GM08714 (cell line): ENCODE data around the gene SEPTIN5.

Experiments
- H3K4me3 ChIP-seq: fragments of 200-500 bp; sonication (Bioruptor generic); 2 replicates; pipeline ENCODE4 v1.5.1; 2014; ENCODE audit warnings: mild to moderate bottlenecking, low read length, inconsistent platforms
- ZNF274 ChIP-seq: IDR thresholded peaks from 2 replicates; pipeline ENCODE4 v1.6.1; 2012; ENCODE audit warnings: mild to moderate bottlenecking, low read depth, low read length

SEPTIN5 gene

GRCh38 chr22:19757985-19758895, 43.9 kb downstream of the SEPTIN5 start:
- TF ChIP-seq ZNF274 = no peak
- no peak overlapping the region for H3K4me3 ChIP-seq

DNA sequence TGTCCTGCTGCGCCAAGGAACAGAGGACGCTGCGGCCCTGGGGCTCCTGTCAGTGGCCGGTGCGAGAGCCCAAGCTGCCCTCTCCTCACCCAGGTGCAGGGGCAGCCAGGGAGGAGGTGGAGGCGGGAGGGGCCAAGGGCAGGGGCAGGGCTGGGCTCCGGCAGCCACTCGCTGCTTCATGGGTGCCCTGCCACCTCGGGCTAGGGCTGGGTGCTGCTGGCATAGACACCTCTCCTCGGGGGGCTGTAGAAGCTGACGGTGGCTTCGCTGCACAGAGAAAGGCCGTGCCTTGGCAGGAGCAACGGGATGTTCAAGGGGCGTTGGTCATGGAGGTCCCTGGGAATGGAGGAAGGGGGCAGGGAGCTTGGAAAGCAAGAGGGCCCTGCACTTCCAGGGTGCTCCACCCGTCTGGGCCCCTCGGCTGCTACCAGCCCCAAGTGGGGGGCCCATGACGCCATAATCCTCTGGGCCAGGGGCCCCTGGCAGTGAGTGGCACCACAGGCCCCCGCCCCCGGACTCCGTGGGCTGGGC, 44.7 kb downstream of the SEPTIN5 start:
- no peak overlapping the region for H3K4me3 ChIP-seq
- TF ChIP-seq ZNF274 = no peak

DNA sequence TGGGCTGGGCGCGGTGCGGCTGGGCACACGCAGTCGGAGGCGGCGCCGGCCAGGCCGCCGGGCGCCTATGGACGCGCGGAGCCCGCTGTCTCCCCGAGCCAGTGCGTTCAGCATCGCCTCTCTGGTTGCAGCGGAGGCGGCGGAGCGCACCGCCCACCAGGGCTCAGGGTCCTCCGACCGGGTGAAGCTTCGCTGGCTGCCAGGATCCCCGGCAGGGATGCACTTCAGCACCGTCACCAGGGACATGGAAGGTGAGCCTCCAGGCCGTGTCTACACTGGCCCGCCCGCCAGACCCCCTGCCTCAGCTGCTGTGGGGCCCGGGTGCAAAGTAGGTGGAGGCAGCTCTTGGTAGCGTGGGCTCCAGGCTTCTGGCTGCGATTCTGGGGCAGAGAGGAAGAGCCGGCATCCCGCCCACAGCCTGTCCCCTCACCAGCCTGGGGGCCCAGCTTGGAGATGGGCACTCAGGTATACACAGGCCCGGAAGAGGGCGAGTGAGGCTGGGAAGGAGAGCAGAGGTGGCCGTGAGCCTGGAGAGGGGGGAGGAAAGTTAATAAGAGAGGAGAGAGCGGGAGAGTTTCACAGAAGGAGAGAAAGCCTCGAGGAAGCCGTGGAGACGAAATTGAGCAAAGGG, 45.2 kb downstream of the SEPTIN5 start:
- no peak overlapping the region for H3K4me3 ChIP-seq
- no peak for TF ChIP-seq ZNF274

DNA sequence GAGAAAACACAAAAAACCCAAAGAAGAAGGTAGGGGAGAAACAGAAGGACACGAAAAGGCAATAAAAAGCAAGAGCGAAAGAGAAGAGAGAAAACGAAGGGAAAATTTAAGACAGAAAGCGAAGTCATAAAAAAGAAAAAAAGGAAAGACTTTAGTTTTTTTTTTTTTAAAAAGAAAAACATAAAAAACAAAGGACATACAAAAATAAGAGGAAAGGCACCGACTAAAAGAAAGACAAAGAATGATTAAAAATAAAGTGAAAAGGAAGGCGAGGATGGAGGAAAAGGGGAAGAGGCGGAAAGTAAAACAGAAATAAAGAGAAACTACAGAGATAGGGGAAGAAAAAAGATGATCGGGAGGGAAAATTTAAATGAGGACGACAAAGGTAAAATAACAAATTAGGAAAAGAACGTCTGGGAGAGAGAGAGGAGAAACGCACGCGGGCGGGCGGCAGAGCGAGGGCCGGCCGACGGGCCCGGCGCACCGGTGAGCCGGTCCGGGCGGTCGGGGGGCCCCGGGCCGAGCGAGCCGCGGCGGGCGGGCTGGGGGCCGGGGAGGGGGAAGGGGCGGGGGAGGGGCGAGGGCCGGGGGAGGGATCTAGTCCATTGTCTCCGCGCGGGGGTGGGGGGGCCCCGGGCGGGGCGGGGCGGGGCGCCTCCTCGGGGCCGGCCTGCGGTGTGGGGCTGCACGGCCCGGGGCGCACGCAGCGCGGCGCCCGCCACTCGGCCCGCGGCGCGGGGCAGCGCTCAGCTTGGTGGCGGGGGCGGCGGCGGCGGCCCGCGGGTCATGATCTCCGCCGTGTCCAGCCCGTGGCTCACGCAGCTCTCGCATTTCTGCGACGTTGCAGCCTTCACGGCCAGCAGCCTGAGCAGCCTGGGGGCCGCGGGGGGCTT, 46.0 kb downstream of the SEPTIN5 start, which contains the start of gene TBX1:
TSS of gene TBX1 (plus strand) at position 721 of the 893 bp plus-strand sequence. CDS start at position 787, 66 bp downstream.
- no peak for TF ChIP-seq ZNF274
- no peak within 1 kb of the TSS for H3K4me3 ChIP-seq

GRCh38 chr22:19760951-19761724, 46.8 kb downstream of the SEPTIN5 start:
- no peak for TF ChIP-seq ZNF274
- H3K4me3 ChIP-seq = no peak overlapping the region

DNA sequence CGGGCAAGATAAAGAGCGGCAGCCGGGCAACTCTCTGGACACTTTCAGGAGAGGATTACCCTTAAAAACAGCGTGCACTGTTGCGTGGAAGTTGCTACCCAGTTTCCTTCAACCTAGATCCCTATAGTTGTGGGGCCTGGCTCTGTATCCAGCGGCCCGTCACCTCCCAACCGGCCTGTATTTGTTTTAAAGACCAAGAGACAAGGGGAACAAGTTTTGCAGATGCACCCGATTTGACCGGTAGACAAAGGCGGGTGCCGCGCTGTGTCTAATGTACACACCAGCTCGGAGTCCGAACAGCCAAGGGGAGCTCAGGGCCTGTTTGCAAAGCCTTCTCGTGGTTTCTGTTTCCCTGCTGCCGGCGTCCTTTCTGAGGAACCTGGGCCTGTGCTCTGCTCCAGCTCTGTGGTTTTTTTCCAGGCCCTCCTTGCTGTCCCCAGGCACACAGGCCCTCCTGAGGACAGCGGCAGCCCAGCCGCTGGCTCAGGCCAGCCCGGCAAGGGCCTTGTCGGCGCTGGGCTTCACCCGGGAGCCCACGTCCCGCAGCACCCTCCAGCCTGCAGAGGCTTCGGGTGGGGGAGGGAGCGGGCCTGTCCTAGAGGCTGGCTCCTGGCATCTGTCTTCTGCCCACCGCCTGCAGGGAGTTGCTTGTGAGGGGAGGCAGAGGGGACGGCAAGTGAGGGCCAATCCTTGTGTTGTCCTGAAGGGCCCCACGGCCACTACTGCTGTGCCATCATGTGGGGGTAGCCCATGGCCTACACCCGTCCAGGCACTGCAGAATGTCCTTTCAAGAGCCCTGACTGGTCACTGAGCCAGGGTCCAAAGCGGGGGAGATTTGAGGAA, 47.6 kb downstream of the SEPTIN5 start:
- no peak for TF ChIP-seq ZNF274
- no peak overlapping the region for H3K4me3 ChIP-seq

- no peak for TF ChIP-seq ZNF274
- no peak overlapping the region for H3K4me3 ChIP-seq
Measured at GRCh38 chr22:19762568-19763457, 48.5 kb downstream of the SEPTIN5 start.

DNA sequence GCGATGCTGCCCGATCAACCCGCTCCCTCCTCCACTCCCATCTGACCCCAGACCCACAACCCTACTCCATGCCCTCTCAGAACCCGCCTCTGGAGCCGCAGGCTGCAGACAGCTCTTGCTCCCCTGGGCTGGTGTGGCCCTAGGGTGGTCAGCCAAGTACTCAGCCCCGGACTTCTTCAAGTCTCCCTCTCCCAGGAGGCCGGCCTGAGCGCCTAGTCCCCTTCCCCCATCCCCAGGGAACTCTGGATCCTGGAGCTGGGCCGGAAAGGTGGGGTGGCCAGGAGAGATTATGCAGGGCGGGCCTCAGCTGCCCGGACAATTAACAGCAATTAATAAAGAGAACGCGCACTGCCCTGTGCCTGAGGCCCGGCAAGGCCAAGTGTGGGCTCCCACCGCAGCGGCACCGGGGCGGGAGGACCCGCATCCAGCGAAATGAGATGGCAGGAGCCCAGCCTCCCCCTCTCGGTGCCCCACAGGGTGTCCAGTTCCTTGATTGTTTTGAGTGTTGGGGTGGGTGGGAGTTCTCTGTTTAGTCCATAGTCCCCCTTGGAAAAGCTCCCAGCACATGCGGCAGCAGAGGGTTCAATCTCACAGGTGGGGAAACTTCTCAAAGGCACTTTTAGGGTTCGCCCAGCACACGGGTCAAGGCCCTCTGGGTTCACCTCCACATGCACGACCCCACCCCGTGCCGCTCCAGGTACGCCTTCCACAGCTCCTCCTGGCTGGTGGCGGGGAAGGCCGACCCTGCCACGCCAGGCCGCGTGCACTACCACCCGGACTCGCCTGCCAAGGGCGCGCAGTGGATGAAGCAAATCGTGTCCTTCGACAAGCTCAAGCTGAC, 49.4 kb downstream of the SEPTIN5 start:
- H3K4me3 ChIP-seq = no peak overlapping the region
- no peak for TF ChIP-seq ZNF274

- no peak overlapping the region for H3K4me3 ChIP-seq
- no peak for TF ChIP-seq ZNF274
Measured at GRCh38 chr22:19764299-19764593, 49.9 kb downstream of the SEPTIN5 start.

- TF ChIP-seq ZNF274 = no peak
Measured at GRCh38 chr22:19764636-19765476, 50.6 kb downstream of the SEPTIN5 start.

More at GRCh38 chr22:19764636-19765476, 50.6 kb downstream of the SEPTIN5 start:
- no peak overlapping the region for H3K4me3 ChIP-seq
